ENCODE results near the gene ANKK1. TPM values are rescaled to one million over a fixed set of nuclear protein-coding genes. Genes with fewer than 3 reads are reported as not detected.

Gene ANKK1
- total and polyA plus RNA-seq, 7 donors, result 0.45 to 0.54 TPM; not detected in 5

GRCh38 chr11:113392236-113392921 lies 4.8 kb downstream of the ANKK1 start:
- 81 to 85% methylated on average over 3 of the region's 3 CpGs for WGBS, 2 donors
- Histone ChIP-seq H3K4me3 (no peak overlapping the region), H3K27ac (no peak overlapping the region), H3K27me3 (peaks cover 7 to 23% (median 13%) of the 10 kb centered on the region in 3 donors), H3K4me1 (peaks cover 0 to 7% (median 6%) of the 10 kb centered on the region in 4 donors), H3K36me3 (no peaks in the 10 kb centered on the region), H3K9me3 (no peaks in the 10 kb centered on the region)
- TF ChIP-seq POLR2A (IDR thresholded peaks at IDR 0.05) (no peak), CTCF (IDR thresholded peaks at IDR 0.05) (no peak), POLR2AphosphoS5 (IDR thresholded peaks at IDR 0.05) (no peak), EP300 (IDR thresholded peaks at IDR 0.05) (no peak)
- DNase-seq, result no peak
- intact Hi-C loops (cut with DNase I), result no loop called here

GRCh38 chr11:113393501-113393985 lies 6.0 kb downstream of the ANKK1 start:
- TF ChIP-seq POLR2AphosphoS5 (IDR thresholded peaks at IDR 0.05), result no peak
- TF ChIP-seq EP300 (IDR thresholded peaks at IDR 0.05), result no peak
- TF ChIP-seq CTCF (IDR thresholded peaks at IDR 0.05), result no peak
- no peak for TF ChIP-seq POLR2A (IDR thresholded peaks at IDR 0.05)
- H3K36me3 ChIP-seq, result no peaks in the 10 kb centered on the region
- intact Hi-C loops (cut with DNase I), result no loop called here
- no peak overlapping the region for H3K27ac ChIP-seq
- H3K4me1 ChIP-seq, result no peaks in the 10 kb centered on the region
- H3K9me3 ChIP-seq, result no peaks in the 10 kb centered on the region
- DNase-seq, result no peak
- 86 to 91% methylated on average over 8 of the region's 8 CpGs for WGBS, 2 donors
- H3K27me3 ChIP-seq, result peaks cover 0 to 12% (median 1%) of the 10 kb centered on the region in 3 donors
- no peak overlapping the region for H3K4me3 ChIP-seq

GRCh38 chr11:113394919-113395318 lies 7.3 kb downstream of the ANKK1 start:
- Histone ChIP-seq H3K4me1 (no peaks in the 10 kb centered on the region), H3K36me3 (no peaks in the 10 kb centered on the region), H3K27me3 (peaks cover 0 to under 1% (median 0%) of the 10 kb centered on the region in 3 donors), H3K9me3 (no peaks in the 10 kb centered on the region), H3K27ac (no peak overlapping the region), H3K4me3 (no peak overlapping the region)
- TF ChIP-seq EP300 (IDR thresholded peaks at IDR 0.05), result no peak
- TF ChIP-seq POLR2AphosphoS5 (IDR thresholded peaks at IDR 0.05), result no peak
- no peak for TF ChIP-seq CTCF (IDR thresholded peaks at IDR 0.05)
- TF ChIP-seq POLR2A (IDR thresholded peaks at IDR 0.05), result no peak
- DNase-seq, result no peak
- WGBS, 2 donors, result 91 to 94% methylated on average over 11 of the region's 11 CpGs
- intact Hi-C loops (cut with DNase I), result no loop called here

GRCh38 chr11:113395782-113396336 lies 8.3 kb downstream of the ANKK1 start:
- no peak for DNase-seq
- whole genome bisulfite sequencing, 2 donors, result 91 to 93% methylated on average over 9 of the region's 9 CpGs
- intact Hi-C loops (cut with DNase I), result no loop called here
- Histone ChIP-seq H3K4me1 (no peaks in the 10 kb centered on the region), H3K27me3 (no peaks in the 10 kb centered on the region), H3K4me3 (no peak overlapping the region), H3K9me3 (no peaks in the 10 kb centered on the region), H3K27ac (no peak overlapping the region), H3K36me3 (no peaks in the 10 kb centered on the region)
- TF ChIP-seq EP300 (IDR thresholded peaks at IDR 0.05) (no peak), CTCF (IDR thresholded peaks at IDR 0.05) (no peak), POLR2AphosphoS5 (IDR thresholded peaks at IDR 0.05) (no peak), POLR2A (IDR thresholded peaks at IDR 0.05) (no peak)
